Glutamatergic neuron (in vitro differentiated cells): ENCODE data around the gene TMIGD1. TPM values are rescaled to one million over a fixed set of nuclear protein-coding genes. Genes with fewer than 3 reads are reported as not detected.

Source experiments
- DNase-seq: peaks from one replicate; pipeline ENCODE4 v3.0.0; 2022
- H3K27ac Mint-ChIP-seq: one replicate; pipeline ENCODE4 v1.8.0; 2020; ENCODE audit warnings: mild to moderate bottlenecking, mixed read lengths, inconsistent platforms; ENCODE audit not compliant: unreplicated experiment
- H3K27me3 Mint-ChIP-seq: one replicate; pipeline ENCODE4 v1.8.0; 2020; ENCODE audit warnings: mild to moderate bottlenecking, moderate library complexity, mixed read lengths, inconsistent platforms; ENCODE audit not compliant: unreplicated experiment
- H3K36me3 Mint-ChIP-seq: one replicate; pipeline ENCODE4 v1.8.0; 2020; ENCODE audit warnings: mild to moderate bottlenecking, mixed read lengths, inconsistent platforms; ENCODE audit not compliant: unreplicated experiment
- H3K4me1 Mint-ChIP-seq: one replicate; pipeline ENCODE4 v1.8.0; 2020; ENCODE audit warnings: mild to moderate bottlenecking, low read depth, mixed read lengths, inconsistent platforms; ENCODE audit not compliant: unreplicated experiment
- H3K4me3 Mint-ChIP-seq: one replicate; pipeline ENCODE4 v1.8.0; 2020; ENCODE audit warnings: mild to moderate bottlenecking, mixed read lengths, inconsistent platforms; ENCODE audit not compliant: unreplicated experiment
- H3K9me3 Mint-ChIP-seq: one replicate; pipeline ENCODE4 v1.8.0; 2020; ENCODE audit warnings: mild to moderate bottlenecking, moderate library complexity, mixed read lengths, inconsistent platforms; ENCODE audit not compliant: unreplicated experiment
- total RNA-seq: library from RNA; stranded (reverse); fragmentation: NEBNext Ultra II Directional; extraction: Animal tissue kit (Norgen Biotek cat#: 25700); gene quantifications from one replicate; pipeline ENCODE4 v1.2.1, GENCODE V29; 2021; ENCODE audit not compliant: unreplicated experiment
- TF ChIP-seq, protein P1 (sequence below): fragments of 200-600 bp; sonication (generic); IDR thresholded peaks from one replicate; pipeline ENCODE4 v1.5.0; 2021; ENCODE audit not compliant: partially characterized antibody, unreplicated experiment

TMIGD1 gene
- total RNA-seq, 1 donor from 2014 or later: not detected

DNA sequence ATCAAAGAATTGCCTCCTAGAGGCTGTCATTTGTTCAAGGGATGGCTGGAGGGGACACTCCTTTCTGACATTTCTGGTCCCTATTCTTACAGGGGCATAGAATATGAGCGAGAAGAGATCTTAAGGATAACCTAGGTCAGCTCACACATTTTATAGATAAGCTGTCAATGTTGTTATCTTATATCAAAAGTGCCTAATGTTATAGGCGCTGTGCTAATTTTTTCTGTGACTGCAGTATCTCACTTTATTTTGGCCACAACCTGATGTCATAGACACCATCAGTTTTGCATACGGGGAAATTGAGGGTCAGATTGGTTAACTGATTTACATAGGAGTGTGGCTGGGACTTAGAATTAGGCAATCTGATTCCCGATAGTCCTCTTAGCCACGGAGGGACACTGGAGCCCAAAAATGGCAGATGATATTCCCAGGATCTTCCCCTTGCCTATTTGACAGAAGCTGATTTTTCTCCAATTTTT lies 46.1 kb upstream of the TMIGD1 start:
- Mint-ChIP-seq H3K4me1 (peaks cover 22% of the 10 kb centered on the region), H3K36me3 (peaks cover 4% of the 10 kb centered on the region), H3K27me3 (peaks cover 6% of the 10 kb centered on the region), H3K9me3 (peaks cover 5% of the 10 kb centered on the region), H3K27ac (no peak overlapping the region), H3K4me3 (peak overlapping the region; percentile 94)
- no peak for DNase-seq
- TF ChIP-seq, protein P1, sequence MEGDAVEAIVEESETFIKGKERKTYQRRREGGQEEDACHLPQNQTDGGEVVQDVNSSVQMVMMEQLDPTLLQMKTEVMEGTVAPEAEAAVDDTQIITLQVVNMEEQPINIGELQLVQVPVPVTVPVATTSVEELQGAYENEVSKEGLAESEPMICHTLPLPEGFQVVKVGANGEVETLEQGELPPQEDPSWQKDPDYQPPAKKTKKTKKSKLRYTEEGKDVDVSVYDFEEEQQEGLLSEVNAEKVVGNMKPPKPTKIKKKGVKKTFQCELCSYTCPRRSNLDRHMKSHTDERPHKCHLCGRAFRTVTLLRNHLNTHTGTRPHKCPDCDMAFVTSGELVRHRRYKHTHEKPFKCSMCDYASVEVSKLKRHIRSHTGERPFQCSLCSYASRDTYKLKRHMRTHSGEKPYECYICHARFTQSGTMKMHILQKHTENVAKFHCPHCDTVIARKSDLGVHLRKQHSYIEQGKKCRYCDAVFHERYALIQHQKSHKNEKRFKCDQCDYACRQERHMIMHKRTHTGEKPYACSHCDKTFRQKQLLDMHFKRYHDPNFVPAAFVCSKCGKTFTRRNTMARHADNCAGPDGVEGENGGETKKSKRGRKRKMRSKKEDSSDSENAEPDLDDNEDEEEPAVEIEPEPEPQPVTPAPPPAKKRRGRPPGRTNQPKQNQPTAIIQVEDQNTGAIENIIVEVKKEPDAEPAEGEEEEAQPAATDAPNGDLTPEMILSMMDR: no peak

DNA sequence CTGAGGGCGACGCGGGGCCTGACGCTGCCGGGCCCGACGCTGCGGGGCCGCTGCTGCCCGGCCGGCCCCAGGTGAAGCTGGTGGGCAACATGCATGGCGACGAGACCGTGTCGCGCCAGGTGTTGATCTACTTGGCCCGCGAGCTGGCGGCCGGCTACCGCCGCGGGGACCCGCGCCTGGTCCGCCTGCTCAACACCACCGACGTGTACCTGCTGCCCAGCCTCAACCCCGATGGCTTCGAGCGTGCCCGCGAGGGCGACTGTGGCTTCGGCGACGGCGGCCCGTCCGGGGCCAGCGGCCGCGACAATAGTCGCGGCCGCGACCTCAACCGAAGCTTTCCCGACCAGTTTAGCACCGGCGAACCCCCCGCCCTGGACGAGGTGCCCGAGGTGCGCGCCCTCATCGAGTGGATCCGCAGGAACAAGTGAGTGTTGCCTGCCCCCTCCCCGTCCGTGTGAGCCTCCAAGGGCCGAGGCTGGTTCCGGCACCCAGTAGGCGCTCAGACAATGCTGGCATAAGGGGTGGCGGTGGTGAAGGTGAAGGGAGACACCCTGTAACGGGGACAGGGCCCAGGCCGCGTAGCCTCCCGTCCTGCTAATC lies 45.5 kb upstream of the TMIGD1 start:
- H3K27me3 Mint-ChIP-seq: peaks cover 8% of the 10 kb centered on the region

DNA sequence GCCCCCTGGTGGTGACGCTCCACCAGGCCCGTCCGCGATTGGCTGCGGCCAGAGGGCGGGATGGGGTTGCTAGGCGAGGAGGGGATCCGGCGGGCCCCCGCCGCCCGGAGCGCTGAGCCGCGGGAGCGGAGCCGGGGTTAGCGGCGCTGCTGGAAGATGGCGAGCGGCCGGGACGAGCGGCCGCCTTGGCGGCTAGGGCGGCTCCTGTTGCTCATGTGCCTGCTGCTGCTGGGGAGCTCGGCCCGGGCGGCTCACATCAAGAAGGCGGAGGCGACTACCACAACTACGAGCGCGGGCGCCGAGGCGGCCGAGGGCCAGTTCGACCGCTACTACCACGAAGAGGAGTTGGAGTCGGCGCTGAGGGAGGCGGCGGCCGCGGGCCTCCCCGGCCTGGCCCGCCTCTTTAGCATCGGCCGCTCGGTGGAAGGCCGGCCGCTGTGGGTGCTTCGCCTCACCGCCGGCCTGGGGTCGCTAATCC lies 45.0 kb upstream of the TMIGD1 start, which contains the start of gene CPD:
Gene CPD (plus strand): TSS at position 103 of the 478 bp plus-strand sequence. CDS start 54 bp downstream, at position 157.
- H3K27ac Mint-ChIP-seq: peak within 1 kb of the TSS; percentile 29
- DNase-seq: peak; percentile 98
- H3K9me3 Mint-ChIP-seq: peaks cover 7% of the 10 kb centered on the region
- H3K4me1 Mint-ChIP-seq: peaks cover 22% of the 10 kb centered on the region
- peaks cover 4% of the 10 kb centered on the region for H3K36me3 Mint-ChIP-seq
- TF ChIP-seq, protein P1: peak; percentile 88
- peak within 1 kb of the TSS; percentile 100 for H3K4me3 Mint-ChIP-seq
- peaks cover 9% of the 10 kb centered on the region for H3K27me3 Mint-ChIP-seq

More for the DNA sequence above, 45.5 kb upstream of the TMIGD1 start:
- Mint-ChIP-seq H3K9me3 (peaks cover 7% of the 10 kb centered on the region), H3K4me3 (peak overlapping the region; percentile 94), H3K27ac (no peak overlapping the region), H3K4me1 (peaks cover 22% of the 10 kb centered on the region), H3K36me3 (peaks cover 4% of the 10 kb centered on the region)
- peak; percentile 40 for DNase-seq
- TF ChIP-seq, protein P1: no peak

DNA sequence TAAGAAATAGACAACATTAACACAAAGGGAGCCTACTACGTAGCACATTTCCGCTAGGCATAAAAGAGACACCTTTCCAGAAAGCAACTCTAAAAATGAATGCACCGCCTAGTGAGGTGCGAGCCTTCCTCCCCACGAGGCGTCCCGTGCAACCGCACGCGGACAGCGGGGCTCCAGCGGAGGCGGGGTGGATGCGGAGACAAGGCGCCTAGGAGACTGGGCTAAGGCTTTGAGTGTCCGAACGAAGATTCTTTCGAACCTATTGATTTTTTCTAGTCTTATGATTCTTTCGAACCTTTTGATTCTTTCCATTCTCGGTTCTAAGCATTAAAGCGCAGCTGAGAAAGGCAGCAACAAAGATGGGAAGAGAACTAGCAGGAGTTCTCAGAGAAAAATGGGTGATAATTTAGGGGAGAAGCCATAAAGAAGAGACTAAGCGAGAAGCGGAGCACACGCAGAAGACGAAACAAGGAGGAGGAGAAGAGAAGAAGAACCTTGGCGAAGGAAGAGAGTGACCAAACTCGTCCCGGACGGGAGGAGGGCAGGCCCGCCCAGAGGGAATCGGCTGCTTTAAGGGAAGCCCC lies 44.5 kb upstream of the TMIGD1 start:
- peak overlapping the region; percentile 29 for H3K27ac Mint-ChIP-seq
- peak; percentile 30 for DNase-seq
- peaks cover 9% of the 10 kb centered on the region for H3K27me3 Mint-ChIP-seq
- TF ChIP-seq, protein P1: no peak
- peaks cover 22% of the 10 kb centered on the region for H3K4me1 Mint-ChIP-seq
- peaks cover 4% of the 10 kb centered on the region for H3K36me3 Mint-ChIP-seq
- H3K9me3 Mint-ChIP-seq: peaks cover 7% of the 10 kb centered on the region
- H3K4me3 Mint-ChIP-seq: peak overlapping the region; percentile 100

DNA sequence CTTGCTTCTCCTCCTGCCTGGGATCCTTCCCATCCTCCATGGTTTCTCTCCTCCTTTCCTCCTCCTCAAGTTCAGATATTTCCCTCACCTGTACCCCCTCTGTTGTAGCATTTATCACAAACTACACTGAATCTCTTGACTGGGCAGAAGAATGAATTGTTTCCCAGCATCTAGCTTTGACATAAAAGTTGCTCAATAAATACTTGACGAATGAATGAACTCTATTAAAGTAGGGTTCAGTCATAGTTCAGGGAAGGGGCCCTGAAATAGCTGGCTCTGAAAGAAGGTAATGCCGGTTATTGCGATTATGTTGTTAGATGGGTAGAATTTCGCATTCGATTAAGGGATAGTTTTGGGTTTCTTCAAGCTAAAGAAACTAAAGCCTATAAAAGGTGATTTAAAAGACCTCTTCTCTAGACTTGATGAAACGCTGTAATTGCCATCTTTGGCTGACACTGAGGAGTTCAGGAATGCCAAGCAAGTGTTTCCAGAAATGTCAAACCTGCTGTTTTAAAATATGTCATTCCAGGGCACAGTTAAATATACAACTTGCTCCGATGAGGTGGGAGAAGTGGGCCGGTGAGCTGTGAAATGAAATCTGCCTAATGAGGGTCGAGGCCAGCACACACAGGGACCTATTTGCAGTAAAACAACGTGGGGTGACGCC lies 43.9 kb upstream of the TMIGD1 start:
- peaks cover 4% of the 10 kb centered on the region for H3K36me3 Mint-ChIP-seq
- peaks cover 20% of the 10 kb centered on the region for H3K4me1 Mint-ChIP-seq
- no peak overlapping the region for H3K27ac Mint-ChIP-seq
- peak overlapping the region; percentile 100 for H3K4me3 Mint-ChIP-seq
- H3K9me3 Mint-ChIP-seq: peaks cover 7% of the 10 kb centered on the region
- TF ChIP-seq, protein P1: no peak
- DNase-seq: no peak
- peaks cover 9% of the 10 kb centered on the region for H3K27me3 Mint-ChIP-seq
